Left ventricle myocardium inferior (tissue), 1 donor: ENCODE data around the gene ST6GALNAC3. TPM values are rescaled to one million over a fixed set of nuclear protein-coding genes. Genes with fewer than 3 reads are reported as not detected.

ENCODE experiments used
- DNase-seq: peaks from one replicate; pipeline ENCODE4 v3.0.0-alpha.2; 2020
- H3K27ac ChIP-seq: fragments of 200-600 bp; replicated peaks from 2 replicates; pipeline ENCODE4 v1.8.0; 2021
- H3K27me3 ChIP-seq: fragments of 200-600 bp; 2 replicates; pipeline ENCODE4 v1.8.0; 2021; ENCODE audit warnings: low read depth
- H3K36me3 ChIP-seq: fragments of 200-600 bp; 2 replicates; pipeline ENCODE4 v1.8.0; 2021
- H3K4me1 ChIP-seq: fragments of 200-600 bp; 2 replicates; pipeline ENCODE4 v1.8.0; 2021
- H3K4me3 ChIP-seq: fragments of 200-600 bp; 2 replicates; pipeline ENCODE4 v1.8.0; 2021; ENCODE audit warnings: mild to moderate bottlenecking, moderate library complexity
- H3K9me3 ChIP-seq: fragments of 200-600 bp; replicated peaks from 2 replicates; pipeline ENCODE4 v1.8.0; 2021
- intact Hi-C: fragments of 100-400 bp; cut with micrococcal nuclease; formaldehyde crosslinking; loops from one replicate; pipeline ENCODE4 v1.11.0; 2022
- total RNA-seq: library from RNA; stranded (reverse); fragmentation: NEBNext Ultra II Directional; extraction: Animal tissue kit (Norgen Biotek cat#: 25700); gene quantifications from one replicate; pipeline ENCODE4 v1.2.1, GENCODE V29; 2021
- TF ChIP-seq, protein P1 (sequence below): fragments of 200-600 bp; IDR thresholded peaks from 2 replicates; pipeline ENCODE4 v1.8.0; 2021; ENCODE audit warnings: antibody characterized with exemption, mild to moderate bottlenecking, borderline replicate concordance
- donor health status: DM: no; HTN: yes; CAD: no; lungs with severe emphysema.

The ST6GALNAC3 gene
- total RNA-seq, 1 donor from 2014 or later = 4.5 TPM

DNA sequence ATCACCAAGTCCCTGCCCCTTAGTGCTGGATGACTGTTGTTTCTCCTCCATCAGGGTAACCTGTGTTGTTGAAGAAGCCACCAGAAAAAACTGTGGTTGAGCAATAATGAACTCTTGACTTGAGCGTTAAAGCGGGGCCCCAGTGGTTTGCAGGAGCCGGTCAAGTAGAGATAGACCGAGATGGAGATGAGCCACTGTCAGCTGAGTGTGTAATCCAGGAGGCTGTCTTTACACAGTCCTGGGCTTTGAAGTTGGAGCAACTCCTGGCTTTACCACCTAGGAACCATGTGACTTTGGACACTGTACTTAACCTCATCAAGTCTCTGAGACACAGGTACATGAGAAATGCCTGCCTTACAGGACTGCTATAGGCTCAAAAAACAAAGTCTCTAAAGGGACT, 158.1 kb downstream of the ST6GALNAC3 start:
- Histone ChIP-seq H3K27ac (no peak overlapping the region), H3K27me3 (no peaks in the 10 kb centered on the region), H3K4me3 (no peak overlapping the region), H3K4me1 (peaks cover 14% of the 10 kb centered on the region), H3K36me3 (no peaks in the 10 kb centered on the region), H3K9me3 (no peaks in the 10 kb centered on the region)
- TF ChIP-seq, protein P1, sequence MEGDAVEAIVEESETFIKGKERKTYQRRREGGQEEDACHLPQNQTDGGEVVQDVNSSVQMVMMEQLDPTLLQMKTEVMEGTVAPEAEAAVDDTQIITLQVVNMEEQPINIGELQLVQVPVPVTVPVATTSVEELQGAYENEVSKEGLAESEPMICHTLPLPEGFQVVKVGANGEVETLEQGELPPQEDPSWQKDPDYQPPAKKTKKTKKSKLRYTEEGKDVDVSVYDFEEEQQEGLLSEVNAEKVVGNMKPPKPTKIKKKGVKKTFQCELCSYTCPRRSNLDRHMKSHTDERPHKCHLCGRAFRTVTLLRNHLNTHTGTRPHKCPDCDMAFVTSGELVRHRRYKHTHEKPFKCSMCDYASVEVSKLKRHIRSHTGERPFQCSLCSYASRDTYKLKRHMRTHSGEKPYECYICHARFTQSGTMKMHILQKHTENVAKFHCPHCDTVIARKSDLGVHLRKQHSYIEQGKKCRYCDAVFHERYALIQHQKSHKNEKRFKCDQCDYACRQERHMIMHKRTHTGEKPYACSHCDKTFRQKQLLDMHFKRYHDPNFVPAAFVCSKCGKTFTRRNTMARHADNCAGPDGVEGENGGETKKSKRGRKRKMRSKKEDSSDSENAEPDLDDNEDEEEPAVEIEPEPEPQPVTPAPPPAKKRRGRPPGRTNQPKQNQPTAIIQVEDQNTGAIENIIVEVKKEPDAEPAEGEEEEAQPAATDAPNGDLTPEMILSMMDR = no peak
- intact Hi-C loops = no loop called here
- no peak for DNase-seq

DNA sequence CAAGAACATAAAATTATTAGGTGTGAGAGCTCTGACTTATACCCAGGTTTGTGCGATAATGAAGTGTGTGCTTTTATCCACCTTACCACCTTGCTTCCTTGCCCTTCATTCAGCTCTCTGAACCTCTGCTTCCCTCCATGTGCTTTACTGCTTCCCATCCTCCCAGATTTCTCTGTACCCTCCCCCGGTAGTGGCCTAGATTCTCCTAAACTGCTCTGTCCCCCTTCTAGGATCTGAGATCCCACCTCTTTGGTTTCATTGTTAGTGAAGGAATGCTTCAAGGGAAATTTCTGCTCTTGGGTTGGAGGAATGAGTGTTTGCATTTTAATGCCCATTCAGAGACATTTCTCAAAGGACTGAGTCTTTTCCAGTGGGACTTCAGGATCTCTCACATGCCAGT, 159.5 kb downstream of the ST6GALNAC3 start:
- H3K4me3 ChIP-seq = no peak overlapping the region
- no peak overlapping the region for H3K27ac ChIP-seq
- DNase-seq = no peak
- H3K36me3 ChIP-seq = no peaks in the 10 kb centered on the region
- no peaks in the 10 kb centered on the region for H3K27me3 ChIP-seq
- intact Hi-C loops = no loop called here
- H3K9me3 ChIP-seq = no peaks in the 10 kb centered on the region
- TF ChIP-seq, protein P1 = no peak
- peaks cover 12% of the 10 kb centered on the region for H3K4me1 ChIP-seq

DNA sequence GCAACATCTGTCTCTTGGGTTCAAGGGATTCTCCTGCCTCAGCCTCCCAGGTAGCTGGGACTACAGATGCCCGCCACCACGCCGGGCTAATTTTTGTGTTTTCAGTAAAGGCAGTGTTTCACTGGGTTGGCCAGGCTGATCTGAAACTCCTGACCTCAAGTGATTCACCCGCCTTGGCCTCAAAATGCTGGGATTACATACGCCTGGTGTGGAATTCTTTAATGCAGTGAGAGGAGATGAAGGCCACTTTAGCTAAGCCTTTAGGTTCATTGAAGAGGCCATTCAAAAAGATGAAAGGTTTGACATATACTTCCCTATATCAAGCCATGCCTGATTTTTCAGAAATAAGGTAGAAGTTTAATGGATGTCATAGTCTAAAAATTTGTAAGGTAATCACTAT, 162.7 kb downstream of the ST6GALNAC3 start:
- Histone ChIP-seq H3K27me3 (no peaks in the 10 kb centered on the region), H3K36me3 (no peaks in the 10 kb centered on the region), H3K27ac (no peak overlapping the region), H3K9me3 (no peaks in the 10 kb centered on the region), H3K4me3 (no peak overlapping the region), H3K4me1 (peaks cover 4% of the 10 kb centered on the region)
- intact Hi-C loops = no loop called here
- TF ChIP-seq, protein P1 = no peak
- DNase-seq = no peak

DNA sequence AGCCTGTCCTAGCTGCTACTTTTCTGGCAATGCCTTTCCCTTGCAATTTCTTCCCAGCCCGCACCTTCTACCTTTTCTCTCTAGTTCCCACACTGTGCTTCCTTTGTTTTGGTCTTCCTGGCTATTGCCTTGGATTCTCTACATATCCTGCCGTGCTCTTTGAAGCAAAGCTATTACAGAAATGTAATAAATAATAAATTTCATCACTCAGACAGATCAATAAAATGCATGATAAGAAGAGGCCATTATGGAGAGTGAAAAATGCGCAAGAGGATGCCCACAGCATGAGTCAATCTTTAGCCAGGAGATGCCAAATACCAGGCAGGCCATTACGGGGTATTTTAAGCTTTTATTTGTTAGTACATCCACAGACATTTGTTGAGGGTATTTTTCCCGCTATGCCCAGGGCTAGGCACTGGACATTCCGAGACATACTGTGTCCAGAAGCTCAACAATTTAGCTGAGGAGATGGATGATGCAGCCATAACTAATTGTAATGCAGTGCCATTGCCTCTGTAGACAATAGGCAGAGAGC, 163.6 kb downstream of the ST6GALNAC3 start:
- Histone ChIP-seq H3K4me1 (peaks cover 4% of the 10 kb centered on the region), H3K27me3 (no peaks in the 10 kb centered on the region), H3K9me3 (peaks cover 9% of the 10 kb centered on the region), H3K27ac (no peak overlapping the region), H3K36me3 (no peaks in the 10 kb centered on the region), H3K4me3 (no peak overlapping the region)
- intact Hi-C loops = no loop called here
- DNase-seq = no peak
- TF ChIP-seq, protein P1 = no peak

DNA sequence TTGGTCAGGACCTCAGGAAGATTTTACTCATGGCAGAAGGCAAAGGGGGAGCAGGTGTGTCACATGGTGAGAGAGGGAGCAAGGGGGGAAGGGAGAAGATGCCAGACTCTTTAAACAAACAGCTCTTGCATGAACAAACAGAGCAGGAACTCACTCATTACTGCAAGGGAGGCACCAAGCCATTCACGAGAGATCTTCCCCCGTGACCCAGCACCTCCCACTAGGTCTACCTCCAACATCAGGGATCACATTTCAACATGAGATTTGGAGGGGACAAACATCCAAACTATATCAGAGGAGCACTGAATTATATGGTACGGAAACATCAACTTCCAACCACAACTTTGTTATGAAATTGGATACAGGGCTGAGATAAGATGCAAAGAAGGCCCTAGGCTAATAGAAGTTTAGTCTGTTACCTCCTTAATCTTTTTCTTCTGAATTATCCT, 164.9 kb downstream of the ST6GALNAC3 start:
- intact Hi-C loops = no loop called here
- Histone ChIP-seq H3K27ac (no peak overlapping the region), H3K9me3 (peaks cover 23% of the 10 kb centered on the region), H3K27me3 (no peaks in the 10 kb centered on the region), H3K36me3 (no peaks in the 10 kb centered on the region), H3K4me3 (no peak overlapping the region), H3K4me1 (peaks cover 4% of the 10 kb centered on the region)
- no peak for DNase-seq
- TF ChIP-seq, protein P1 = no peak
